ENCODE results near the gene CNTN2.

DNA sequence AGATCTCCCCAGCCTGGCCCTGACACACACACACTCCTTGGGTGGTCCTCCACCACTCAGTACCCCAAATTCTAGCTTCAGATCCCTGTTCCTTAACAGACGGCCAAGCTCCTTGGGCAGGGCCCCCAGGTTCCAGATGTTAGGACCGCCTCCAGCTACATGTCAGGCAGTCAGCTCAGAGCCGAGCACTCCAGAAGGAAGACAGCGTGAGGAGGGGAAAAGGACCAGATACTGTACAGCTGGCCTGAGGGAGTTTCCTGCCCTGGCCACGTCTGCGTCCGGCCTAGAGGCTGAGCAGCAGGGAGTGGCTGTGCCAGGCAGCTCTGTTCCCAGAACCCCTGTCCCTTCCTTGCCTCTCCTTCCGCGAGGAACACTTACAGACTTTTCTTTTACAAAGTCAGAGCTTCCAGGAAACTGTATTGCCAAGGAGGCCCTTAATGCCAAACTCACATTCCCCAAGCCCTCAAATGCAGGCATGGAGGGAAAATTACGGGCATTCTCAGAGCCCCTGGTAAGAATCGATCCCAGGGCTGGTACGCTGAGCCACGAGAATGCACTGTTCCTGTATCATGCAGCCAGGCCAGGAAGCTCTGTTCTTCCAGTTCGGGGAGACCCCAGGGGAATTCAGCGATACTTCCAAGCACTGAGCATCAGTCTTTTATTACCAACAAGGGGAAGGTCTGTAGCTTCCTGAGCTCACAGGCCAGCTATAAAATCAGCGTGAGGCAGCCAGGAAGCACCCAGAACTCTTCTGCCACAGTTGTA lies 45.2 kb upstream of the CNTN2 start:
- TF ChIP-seq EZH2 (IDR thresholded peaks at IDR 0.05; ENCODE audit: borderline replicate concordance, insufficient read depth, low read length, poor library complexity, severe bottlenecking) (no peak), EP300 (conservative IDR thresholded peaks at IDR 0.05; ENCODE audit: poor library complexity, severe bottlenecking) (no peak), TAF1 (IDR thresholded peaks at IDR 0.05; ENCODE audit: low read depth) (no peak)
- TF ChIP-seq, protein P1, sequence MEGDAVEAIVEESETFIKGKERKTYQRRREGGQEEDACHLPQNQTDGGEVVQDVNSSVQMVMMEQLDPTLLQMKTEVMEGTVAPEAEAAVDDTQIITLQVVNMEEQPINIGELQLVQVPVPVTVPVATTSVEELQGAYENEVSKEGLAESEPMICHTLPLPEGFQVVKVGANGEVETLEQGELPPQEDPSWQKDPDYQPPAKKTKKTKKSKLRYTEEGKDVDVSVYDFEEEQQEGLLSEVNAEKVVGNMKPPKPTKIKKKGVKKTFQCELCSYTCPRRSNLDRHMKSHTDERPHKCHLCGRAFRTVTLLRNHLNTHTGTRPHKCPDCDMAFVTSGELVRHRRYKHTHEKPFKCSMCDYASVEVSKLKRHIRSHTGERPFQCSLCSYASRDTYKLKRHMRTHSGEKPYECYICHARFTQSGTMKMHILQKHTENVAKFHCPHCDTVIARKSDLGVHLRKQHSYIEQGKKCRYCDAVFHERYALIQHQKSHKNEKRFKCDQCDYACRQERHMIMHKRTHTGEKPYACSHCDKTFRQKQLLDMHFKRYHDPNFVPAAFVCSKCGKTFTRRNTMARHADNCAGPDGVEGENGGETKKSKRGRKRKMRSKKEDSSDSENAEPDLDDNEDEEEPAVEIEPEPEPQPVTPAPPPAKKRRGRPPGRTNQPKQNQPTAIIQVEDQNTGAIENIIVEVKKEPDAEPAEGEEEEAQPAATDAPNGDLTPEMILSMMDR (IDR thresholded peaks at IDR 0.05; ENCODE audit: poor library complexity, severe bottlenecking), result no peak
- TF ChIP-seq, protein P2, sequence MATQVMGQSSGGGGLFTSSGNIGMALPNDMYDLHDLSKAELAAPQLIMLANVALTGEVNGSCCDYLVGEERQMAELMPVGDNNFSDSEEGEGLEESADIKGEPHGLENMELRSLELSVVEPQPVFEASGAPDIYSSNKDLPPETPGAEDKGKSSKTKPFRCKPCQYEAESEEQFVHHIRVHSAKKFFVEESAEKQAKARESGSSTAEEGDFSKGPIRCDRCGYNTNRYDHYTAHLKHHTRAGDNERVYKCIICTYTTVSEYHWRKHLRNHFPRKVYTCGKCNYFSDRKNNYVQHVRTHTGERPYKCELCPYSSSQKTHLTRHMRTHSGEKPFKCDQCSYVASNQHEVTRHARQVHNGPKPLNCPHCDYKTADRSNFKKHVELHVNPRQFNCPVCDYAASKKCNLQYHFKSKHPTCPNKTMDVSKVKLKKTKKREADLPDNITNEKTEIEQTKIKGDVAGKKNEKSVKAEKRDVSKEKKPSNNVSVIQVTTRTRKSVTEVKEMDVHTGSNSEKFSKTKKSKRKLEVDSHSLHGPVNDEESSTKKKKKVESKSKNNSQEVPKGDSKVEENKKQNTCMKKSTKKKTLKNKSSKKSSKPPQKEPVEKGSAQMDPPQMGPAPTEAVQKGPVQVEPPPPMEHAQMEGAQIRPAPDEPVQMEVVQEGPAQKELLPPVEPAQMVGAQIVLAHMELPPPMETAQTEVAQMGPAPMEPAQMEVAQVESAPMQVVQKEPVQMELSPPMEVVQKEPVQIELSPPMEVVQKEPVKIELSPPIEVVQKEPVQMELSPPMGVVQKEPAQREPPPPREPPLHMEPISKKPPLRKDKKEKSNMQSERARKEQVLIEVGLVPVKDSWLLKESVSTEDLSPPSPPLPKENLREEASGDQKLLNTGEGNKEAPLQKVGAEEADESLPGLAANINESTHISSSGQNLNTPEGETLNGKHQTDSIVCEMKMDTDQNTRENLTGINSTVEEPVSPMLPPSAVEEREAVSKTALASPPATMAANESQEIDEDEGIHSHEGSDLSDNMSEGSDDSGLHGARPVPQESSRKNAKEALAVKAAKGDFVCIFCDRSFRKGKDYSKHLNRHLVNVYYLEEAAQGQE (IDR thresholded peaks at IDR 0.05; ENCODE audit: borderline replicate concordance), result no peak

Data from neural cell (in vitro differentiated cells).